ENCODE results near the gene PSMD12. TPM values are rescaled to one million over a fixed set of nuclear protein-coding genes. Genes with fewer than 3 reads are reported as not detected.

PSMD12 gene
- total and polyA plus RNA-seq, 12 donors = 28.5 to 67.1 (median 48.4) TPM

- ATAC-seq = no peak
- intact Hi-C loops (cut with DNase I) = no loop called here
- WGBS, 2 donors = 84 to 88% methylated on average over 8 of the region's 8 CpGs
- H3K4me1 ChIP-seq = peaks cover 0 to 45% (median 12%) of the 10 kb centered on the region in 9 donors
- TF ChIP-seq CTCF (IDR thresholded peaks at IDR 0.05) = no peak
- H3K9me3 ChIP-seq = no peaks in the 10 kb centered on the region
- H3K27ac ChIP-seq = no peak overlapping the region
- DNase-seq = no peak
- no peaks in the 10 kb centered on the region for H3K27me3 ChIP-seq
- H3K36me3 ChIP-seq = peaks cover 0 to 94% (median 44%) of the 10 kb centered on the region in 9 donors
- no peak overlapping the region for H3K4me3 ChIP-seq
These were observed 12.3 kb downstream of the PSMD12 start for GRCh38 chr17:67353929-67354574.

GRCh38 chr17:67353161-67353560 is 13.2 kb downstream of the PSMD12 start:
- intact Hi-C loops (cut with DNase I) = no loop called here
- WGBS, 2 donors = 79 to 83% methylated on average over 10 of the region's 10 CpGs
- no peak overlapping the region for H3K27ac ChIP-seq
- no peak for ATAC-seq
- no peak for TF ChIP-seq CTCF (IDR thresholded peaks at IDR 0.05)
- H3K4me1 ChIP-seq = peaks cover 0 to 37% (median 3%) of the 10 kb centered on the region in 9 donors
- H3K36me3 ChIP-seq = peaks cover 0 to 98% (median 53%) of the 10 kb centered on the region in 9 donors
- no peak for DNase-seq
- no peaks in the 10 kb centered on the region for H3K27me3 ChIP-seq
- no peak overlapping the region for H3K4me3 ChIP-seq
- no peaks in the 10 kb centered on the region for H3K9me3 ChIP-seq

DNA sequence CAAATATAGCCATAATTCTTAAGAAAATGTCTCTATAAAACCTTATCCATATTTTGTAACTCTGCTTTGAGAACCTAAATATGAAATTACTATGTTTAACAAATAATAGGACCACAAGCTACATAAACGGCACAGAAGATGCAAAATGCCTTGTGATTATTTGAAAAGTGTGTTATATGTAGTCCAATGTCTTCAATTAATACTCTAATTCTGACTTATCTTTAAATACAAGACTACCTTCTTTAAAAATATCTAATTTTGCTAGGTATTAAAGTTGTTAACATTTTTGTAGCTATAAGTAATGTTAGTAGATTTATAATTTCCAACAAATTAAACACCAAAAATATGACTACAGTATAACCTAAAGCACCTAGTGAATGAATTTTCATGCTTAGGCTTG is 17.0 kb downstream of the PSMD12 start:
- DNase-seq = no peak
- H3K4me1 ChIP-seq = peaks cover 0 to 22% (median 0%) of the 10 kb centered on the region in 9 donors
- H3K36me3 ChIP-seq = peaks cover 0 to 100% (median 66%) of the 10 kb centered on the region in 9 donors
- H3K27me3 ChIP-seq = no peaks in the 10 kb centered on the region
- 97 to 100% methylated on average over 1 of the region's 1 CpG for WGBS, 2 donors
- intact Hi-C loops (cut with DNase I) = no loop called here
- no peaks in the 10 kb centered on the region for H3K9me3 ChIP-seq
- no peak for TF ChIP-seq CTCF (IDR thresholded peaks at IDR 0.05)
- no peak overlapping the region for H3K27ac ChIP-seq
- ATAC-seq = no peak
- no peak overlapping the region for H3K4me3 ChIP-seq

DNA sequence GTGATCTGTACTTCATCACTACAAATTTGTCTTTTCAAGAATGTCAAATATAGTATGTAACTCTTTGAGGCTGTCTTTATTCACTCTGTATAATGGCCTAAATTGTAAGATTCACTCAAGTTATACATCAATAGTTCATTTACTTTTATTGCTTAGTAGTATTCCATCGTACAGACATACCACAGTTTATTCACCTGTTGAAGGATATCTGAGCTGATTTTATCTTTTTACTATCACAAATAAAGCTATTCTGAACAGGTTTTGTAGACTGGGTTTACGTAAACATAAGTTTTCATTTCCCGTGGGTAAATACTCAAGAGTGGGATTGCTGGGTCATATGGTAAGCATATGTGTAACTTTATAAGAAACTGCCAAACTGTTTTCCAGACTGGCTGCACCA is 18.6 kb downstream of the PSMD12 start:
- Histone ChIP-seq H3K9me3 (no peaks in the 10 kb centered on the region), H3K4me3 (no peak overlapping the region), H3K4me1 (peaks cover 0 to 6% (median 0%) of the 10 kb centered on the region in 9 donors), H3K27me3 (no peaks in the 10 kb centered on the region), H3K27ac (no peak overlapping the region), H3K36me3 (peaks cover 0 to 100% (median 77%) of the 10 kb centered on the region in 9 donors)
- no peak for ATAC-seq
- no peak for TF ChIP-seq CTCF (IDR thresholded peaks at IDR 0.05)
- intact Hi-C loops (cut with DNase I) = no loop called here
- no peak for DNase-seq
- 96 to 98% methylated on average over 3 of the region's 3 CpGs for WGBS, 2 donors
